ENCODE measurements around the gene WBP2.

GRCh38 chr17:75845933-75846691, 9.0 kb downstream of the WBP2 start:
- TF ChIP-seq CTCF (IDR thresholded peaks at IDR 0.05 in 2 of 3, conservative IDR thresholded peaks at IDR 0.05 in 1 of 3; ENCODE audit: control insufficient read depth in 2 of 3, extremely low read depth in 1 of 3, insufficient read depth in 1 of 3, low read depth in 3 of 3, low read length in 3 of 3) (no peak), NFYB (IDR thresholded peaks at IDR 0.05; ENCODE audit: insufficient read depth, low read depth, low read length) (no peak), POLR2A (IDR thresholded peaks at IDR 0.05; ENCODE audit: low read depth, low read length) (no peak), CEBPB (IDR thresholded peaks at IDR 0.05; ENCODE audit: borderline replicate concordance in 1 of 2, low read depth in 2 of 2, low read length in 2 of 2) (no peak), RELA (IDR thresholded peaks at IDR 0.05; ENCODE audit: borderline replicate concordance, partially characterized antibody) (no peak), USF2 (IDR thresholded peaks at IDR 0.05; ENCODE audit: borderline replicate concordance, low read depth, low read length) (no peak), RCOR1 (conservative IDR thresholded peaks at IDR 0.05; ENCODE audit: low read depth, low read length) (no peak), WRNIP1 (IDR thresholded peaks at IDR 0.05; ENCODE audit: borderline replicate concordance, low read depth, low read length) (no peak), PKNOX1 (IDR thresholded peaks at IDR 0.05) (no peak), TCF7 (IDR thresholded peaks at IDR 0.05; ENCODE audit: borderline replicate concordance) (no peak)

Data from GM12878 (cell line).